CD8-positive, alpha-beta memory T cell (primary cell): ENCODE results near the gene PARD6G. TPM values are rescaled to one million over a fixed set of nuclear protein-coding genes. Genes with fewer than 3 reads are reported as not detected.

Experiments
- CTCF ChIA-PET: fragments of 350-600 bp; sonication (Branson Sonifier 250); formaldehyde crosslinking; loops from one replicate; lab custom pipeline; 2021; ENCODE audit warnings: antibody characterized with exemption; lab: Charles Lee
- POLR2A ChIA-PET: fragments of 350-600 bp; sonication (Branson Sonifier 250); formaldehyde crosslinking; loops from one replicate; lab custom pipeline; 2021; ENCODE audit warnings: antibody characterized with exemption; lab: Charles Lee
- DNase-seq, 5 donors: peaks; one replicate each; pipeline versions ENCODE4 v3.0.0 to v3.0.0-alpha.2; 2020 to 2022; ENCODE audit warnings: mixed read lengths in 1 of 5
- H3K27ac ChIP-seq: one replicate; pipeline ENCODE4 v1.7.0; 2013; ENCODE audit warnings: low read depth, mild to moderate bottlenecking, low read length, moderate library complexity
- H3K27me3 ChIP-seq: 2 replicates; pipeline ENCODE4 v1.7.0; 2013; ENCODE audit warnings: low read length, mild to moderate bottlenecking; ENCODE audit not compliant: insufficient read depth, poor library complexity, severe bottlenecking
- H3K36me3 ChIP-seq: 2 replicates; pipeline ENCODE4 v1.7.0; 2013; ENCODE audit warnings: mild to moderate bottlenecking, low read length, moderate library complexity; ENCODE audit not compliant: insufficient read depth
- H3K4me1 ChIP-seq: 2 replicates; pipeline ENCODE4 v1.7.0; 2013; ENCODE audit warnings: mild to moderate bottlenecking, low read length, moderate library complexity; ENCODE audit not compliant: insufficient read depth
- H3K4me3 ChIP-seq: 2 replicates; pipeline ENCODE4 v1.7.0; 2013; ENCODE audit warnings: mild to moderate bottlenecking, low read length
- H3K9me3 ChIP-seq: 2 replicates; pipeline ENCODE4 v1.7.0; 2013; ENCODE audit warnings: mild to moderate bottlenecking, low read length
- H3K27ac Mint-ChIP-seq, 8 donors: one replicate each; pipeline ENCODE4 v1.8.0; 2020 to 2021; ENCODE audit warnings: mixed read lengths in 8 of 8, mild to moderate bottlenecking in 6 of 8, inconsistent platforms in 3 of 8, moderate library complexity in 3 of 8
- H3K27me3 Mint-ChIP-seq, 2 donors: one replicate each; pipeline ENCODE4 v1.8.0; 2020 to 2021; ENCODE audit warnings: mixed read lengths in 2 of 2, mild to moderate bottlenecking in 1 of 2, moderate library complexity in 1 of 2
- H3K36me3 Mint-ChIP-seq, 3 donors: one replicate each; pipeline ENCODE4 v1.8.0; 2020 to 2021; ENCODE audit warnings: mixed read lengths in 3 of 3, inconsistent platforms in 1 of 3, mild to moderate bottlenecking in 1 of 3
- H3K4me1 Mint-ChIP-seq, 3 donors: one replicate each; pipeline ENCODE4 v1.8.0; 2020 to 2021; ENCODE audit warnings: mixed read lengths in 3 of 3, inconsistent platforms in 1 of 3, mild to moderate bottlenecking in 1 of 3
- H3K4me3 Mint-ChIP-seq, 7 donors: one replicate each; pipeline ENCODE4 v1.8.0; 2020 to 2021; ENCODE audit warnings: mixed read lengths in 7 of 7, mild to moderate bottlenecking in 6 of 7, moderate library complexity in 4 of 7, inconsistent platforms in 2 of 7
- H3K9me3 Mint-ChIP-seq, 5 donors: one replicate each; pipeline ENCODE4 v1.8.0; 2020 to 2022; ENCODE audit warnings: mixed read lengths in 5 of 5, mild to moderate bottlenecking in 3 of 5, moderate library complexity in 2 of 5, inconsistent platforms in 1 of 5
- polyA plus RNA-seq: library from polyadenylated mRNA; unstranded; fragments of 300-500 nt; fragmentation: Illumina TruSeq; gene quantifications from one replicate; pipeline ENCODE4 v1.2.3, GENCODE V29; 2021
- total RNA-seq, 2 experiments: library from RNA; stranded (reverse); gene quantifications; one replicate each; pipeline ENCODE4 v1.2.3, GENCODE V29; 2021

PARD6G gene
- total and polyA plus RNA-seq, 3 experiments from 2014 or later, result 0.32 to 0.48 (median 0.33) TPM

GRCh38 chr18:80181642-80182461 lies 65.5 kb downstream of the PARD6G start:
- H3K9me3 Mint-ChIP-seq, result no peaks in the 10 kb centered on the region
- ChIA-PET CTCF (no interaction called here), POLR2A (interaction anchor here (0.6 kb wide), 1 partner anchor 42 kb away, joined by 6 read pairs; no protein-coding TSS in a partner anchor)
- no peaks in the 10 kb centered on the region for H3K4me1 ChIP-seq
- no peaks in the 10 kb centered on the region for H3K36me3 Mint-ChIP-seq
- peak overlapping the region in 1 of 8 donors; percentile 61 for H3K27ac Mint-ChIP-seq
- H3K4me3 Mint-ChIP-seq, result no peak overlapping the region
- peaks cover 0 to 2% of the 10 kb centered on the region in 2 donors for H3K27me3 Mint-ChIP-seq
- no peak overlapping the region for H3K27ac ChIP-seq
- H3K36me3 ChIP-seq, result no peaks in the 10 kb centered on the region
- H3K27me3 ChIP-seq, result no peaks in the 10 kb centered on the region
- H3K4me1 Mint-ChIP-seq, result peaks cover 5 to 33% (median 11%) of the 10 kb centered on the region in 3 donors
- H3K4me3 ChIP-seq, result no peak overlapping the region
- H3K9me3 ChIP-seq, result no peaks in the 10 kb centered on the region
- DNase-seq, result no peak

GRCh38 chr18:80180778-80181564 lies 66.3 kb downstream of the PARD6G start:
- Mint-ChIP-seq H3K36me3 (no peaks in the 10 kb centered on the region), H3K27me3 (peaks cover 0 to 2% of the 10 kb centered on the region in 2 donors), H3K4me1 (peaks cover 13 to 42% (median 16%) of the 10 kb centered on the region in 3 donors), H3K4me3 (no peak overlapping the region), H3K27ac (peak overlapping the region in 1 of 8 donors; percentile 54), H3K9me3 (no peaks in the 10 kb centered on the region)
- CTCF ChIA-PET, result interaction anchor here (1.3 kb wide), 1 partner anchor 35 kb away, joined by 4 read pairs; no protein-coding TSS in a partner anchor
- peaks cover 2% of the 10 kb centered on the region for H3K4me1 ChIP-seq
- no peaks in the 10 kb centered on the region for H3K9me3 ChIP-seq
- no peak overlapping the region for H3K4me3 ChIP-seq
- no peaks in the 10 kb centered on the region for H3K36me3 ChIP-seq
- H3K27ac ChIP-seq, result no peak overlapping the region
- POLR2A ChIA-PET, result no interaction called here
- H3K27me3 ChIP-seq, result no peaks in the 10 kb centered on the region
- DNase-seq, result no peak

GRCh38 chr18:80179857-80180558 lies 67.3 kb downstream of the PARD6G start:
- POLR2A ChIA-PET, result no interaction called here
- Mint-ChIP-seq H3K27ac (no peak overlapping the region), H3K36me3 (no peaks in the 10 kb centered on the region), H3K4me3 (no peak overlapping the region), H3K27me3 (peaks cover 0 to 9% of the 10 kb centered on the region in 2 donors), H3K4me1 (peaks cover 23 to 52% (median 26%) of the 10 kb centered on the region in 3 donors), H3K9me3 (no peaks in the 10 kb centered on the region)
- DNase-seq, result no peak
- Histone ChIP-seq H3K4me3 (no peak overlapping the region), H3K9me3 (no peaks in the 10 kb centered on the region), H3K27ac (no peak overlapping the region), H3K27me3 (no peaks in the 10 kb centered on the region), H3K36me3 (no peaks in the 10 kb centered on the region), H3K4me1 (peaks cover 12% of the 10 kb centered on the region)
- CTCF ChIA-PET, result interaction anchor here (1.3 kb wide), 1 partner anchor 36 kb away, joined by 4 read pairs; no protein-coding TSS in a partner anchor

GRCh38 chr18:80178935-80179818 lies 68.1 kb downstream of the PARD6G start:
- ChIA-PET POLR2A (no interaction called here), CTCF (interaction anchor here (1.6 kb wide), 1 partner anchor 20 kb away, joined by 3 read pairs; no protein-coding TSS in a partner anchor)
- Mint-ChIP-seq H3K36me3 (no peaks in the 10 kb centered on the region), H3K9me3 (no peaks in the 10 kb centered on the region), H3K27ac (peak overlapping the region in 3 of 8 donors; percentile 42 to 92 (median 66)), H3K27me3 (peaks cover 0 to 10% of the 10 kb centered on the region in 2 donors), H3K4me3 (no peak overlapping the region), H3K4me1 (peaks cover 26 to 58% (median 28%) of the 10 kb centered on the region in 3 donors)
- Histone ChIP-seq H3K9me3 (no peaks in the 10 kb centered on the region), H3K27ac (no peak overlapping the region), H3K27me3 (no peaks in the 10 kb centered on the region), H3K4me3 (no peak overlapping the region), H3K36me3 (no peaks in the 10 kb centered on the region), H3K4me1 (peaks cover 20% of the 10 kb centered on the region)
- DNase-seq, result no peak

GRCh38 chr18:80177128-80177527 lies 70.2 kb downstream of the PARD6G start:
- H3K27ac Mint-ChIP-seq, result peak overlapping the region in 6 of 8 donors; percentile 27 to 96 (median 56)
- no peak for DNase-seq
- CTCF ChIA-PET, result no interaction called here
- Histone ChIP-seq H3K4me3 (no peak overlapping the region), H3K27ac (no peak overlapping the region), H3K36me3 (no peaks in the 10 kb centered on the region), H3K27me3 (no peaks in the 10 kb centered on the region), H3K4me1 (peaks cover 30% of the 10 kb centered on the region), H3K9me3 (no peaks in the 10 kb centered on the region)
- peaks cover 0 to 13% of the 10 kb centered on the region in 2 donors for H3K27me3 Mint-ChIP-seq
- POLR2A ChIA-PET, result no interaction called here
- H3K4me3 Mint-ChIP-seq, result peak overlapping the region in 1 of 7 donors; percentile 61
- H3K4me1 Mint-ChIP-seq, result peaks cover 26 to 73% (median 27%) of the 10 kb centered on the region in 3 donors
- no peaks in the 10 kb centered on the region for H3K9me3 Mint-ChIP-seq
- H3K36me3 Mint-ChIP-seq, result no peaks in the 10 kb centered on the region

GRCh38 chr18:80176334-80177073 lies 70.8 kb downstream of the PARD6G start:
- DNase-seq, result no peak
- no peaks in the 10 kb centered on the region for H3K36me3 ChIP-seq
- Mint-ChIP-seq H3K4me3 (peak overlapping the region in 2 of 7 donors; percentile 65 to 77), H3K27me3 (peaks cover 3 to 14% of the 10 kb centered on the region in 2 donors), H3K27ac (peak overlapping the region; percentile 21 to 98 (median 95)), H3K4me1 (peaks cover 28 to 73% (median 30%) of the 10 kb centered on the region in 3 donors), H3K36me3 (no peaks in the 10 kb centered on the region), H3K9me3 (no peaks in the 10 kb centered on the region)
- POLR2A ChIA-PET, result no interaction called here
- no peak overlapping the region for H3K27ac ChIP-seq
- H3K4me3 ChIP-seq, result no peak overlapping the region
- H3K9me3 ChIP-seq, result no peaks in the 10 kb centered on the region
- CTCF ChIA-PET, result interaction anchor here (0.9 to 1.2 kb wide), 2 partner anchors 17 to 80 kb away, joined by 3 read pairs; no protein-coding TSS in a partner anchor
- H3K27me3 ChIP-seq, result no peaks in the 10 kb centered on the region
- peaks cover 33% of the 10 kb centered on the region for H3K4me1 ChIP-seq
